Testis (tissue), 2 donors: Measurements from ENCODE around the gene MYBPC1.

Experiments
- CTCF ChIP-seq, 3 experiments: fragments of 450-650 bp in 2 of 3; fragments of 200-600 bp in 1 of 3; sonication (generic) in 1 of 3; IDR thresholded peaks; one replicate each; pipeline ENCODE4 v1.5.1; 2016 to 2019; ENCODE audit warnings: antibody characterized with exemption in 3 of 3, mild to moderate bottlenecking in 2 of 3, moderate library complexity in 1 of 3
- POLR2A ChIP-seq: fragments of 450-650 bp; IDR thresholded peaks from one replicate; pipeline ENCODE4 v1.6.1; 2017; ENCODE audit warnings: antibody characterized with exemption, mild to moderate bottlenecking, moderate library complexity

GRCh38 chr12:101628676-101629075, 33.9 kb downstream of the MYBPC1 start:
- TF ChIP-seq POLR2A (no peak), CTCF (IDR thresholded peaks at IDR 0.05) (no peak)
